Activated T-cell treated with anti-CD3 and anti-CD28 coated beads, Interleukin-2, amount 50 U/mL, for 24 hours (primary cell): Measurements from ENCODE around the gene CCNF.

Experiments
- DNase-seq: peaks from one replicate; pipeline ENCODE4 v3.0.0-alpha.2; 2020
- H3K27ac Mint-ChIP-seq: 2 replicates; pipeline ENCODE4 v1.8.0; 2020; ENCODE audit warnings: mild to moderate bottlenecking, mixed read lengths
- H3K27me3 Mint-ChIP-seq: 2 replicates; pipeline ENCODE4 v1.8.0; 2020; ENCODE audit warnings: mixed read lengths
- H3K36me3 Mint-ChIP-seq: 2 replicates; pipeline ENCODE4 v1.8.0; 2020; ENCODE audit warnings: low read depth, mixed read lengths
- H3K4me1 Mint-ChIP-seq: 2 replicates; pipeline ENCODE4 v1.8.0; 2020; ENCODE audit warnings: low read depth, mixed read lengths
- H3K4me3 Mint-ChIP-seq: 2 replicates; pipeline ENCODE4 v1.8.0; 2020; ENCODE audit warnings: mild to moderate bottlenecking, moderate library complexity, mixed read lengths
- H3K9me3 Mint-ChIP-seq: 2 replicates; pipeline ENCODE4 v1.8.0; 2020; ENCODE audit warnings: mixed read lengths

Gene CCNF

DNA sequence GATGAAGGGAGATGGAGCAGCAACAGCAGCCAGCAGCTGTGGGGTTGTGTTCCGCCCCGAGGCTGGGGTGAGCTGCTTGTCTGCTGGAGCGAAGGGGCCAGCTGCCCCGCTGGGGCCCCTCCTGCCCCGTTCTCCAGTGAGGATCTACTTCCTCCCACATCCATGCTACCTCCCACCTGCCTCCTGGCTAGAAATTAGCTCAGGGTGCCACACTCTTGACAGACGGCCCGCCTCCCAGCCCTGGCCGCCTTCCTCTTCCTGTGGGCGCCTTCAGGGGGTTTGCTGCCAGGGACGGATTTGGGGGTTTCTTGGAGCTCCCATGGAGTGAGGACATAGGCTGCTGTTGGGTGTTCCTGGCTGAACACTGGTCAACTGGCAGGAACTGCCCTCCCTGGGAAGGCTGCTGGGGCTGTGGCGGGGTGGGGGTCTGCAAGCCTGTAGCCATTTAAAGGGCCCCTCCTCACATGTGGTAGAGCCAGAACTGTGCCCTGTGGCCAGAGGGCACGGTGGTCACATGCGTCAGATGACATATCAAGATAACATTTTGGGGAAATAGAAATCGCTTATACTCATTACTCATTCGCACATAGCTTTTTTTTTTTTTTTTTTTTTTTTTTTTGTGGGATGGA, 58.8 kb downstream of the CCNF start:
- DNase-seq, result no peak
- no peaks in the 10 kb centered on the region for H3K27me3 Mint-ChIP-seq
- H3K27ac Mint-ChIP-seq, result no peak overlapping the region
- no peak overlapping the region for H3K4me3 Mint-ChIP-seq
- peaks cover 21% of the 10 kb centered on the region for H3K4me1 Mint-ChIP-seq
- no peaks in the 10 kb centered on the region for H3K9me3 Mint-ChIP-seq
- H3K36me3 Mint-ChIP-seq, result peaks cover 5% of the 10 kb centered on the region

DNA sequence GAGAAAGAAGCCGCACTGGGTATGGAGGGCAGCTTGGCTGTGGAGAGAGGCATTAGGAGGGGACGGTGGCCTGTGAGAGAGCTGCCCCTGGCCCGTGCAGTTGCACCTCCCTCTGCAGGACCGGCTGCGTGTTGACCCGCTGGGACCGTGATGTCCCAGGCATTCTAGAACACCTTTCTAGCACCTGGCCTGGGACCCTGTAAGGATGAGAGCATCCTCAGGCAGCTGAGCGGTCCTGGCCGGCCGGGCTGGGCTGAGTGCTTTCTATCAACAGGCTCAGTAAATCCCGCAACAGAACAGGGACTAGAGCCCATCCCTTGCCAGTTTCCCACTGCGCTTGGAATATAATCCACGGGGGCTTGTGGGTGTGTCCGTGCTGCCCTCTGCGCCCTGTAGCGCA, 60.3 kb downstream of the CCNF start:
- peaks cover 21% of the 10 kb centered on the region for H3K4me1 Mint-ChIP-seq
- no peak overlapping the region for H3K27ac Mint-ChIP-seq
- no peaks in the 10 kb centered on the region for H3K27me3 Mint-ChIP-seq

DNA sequence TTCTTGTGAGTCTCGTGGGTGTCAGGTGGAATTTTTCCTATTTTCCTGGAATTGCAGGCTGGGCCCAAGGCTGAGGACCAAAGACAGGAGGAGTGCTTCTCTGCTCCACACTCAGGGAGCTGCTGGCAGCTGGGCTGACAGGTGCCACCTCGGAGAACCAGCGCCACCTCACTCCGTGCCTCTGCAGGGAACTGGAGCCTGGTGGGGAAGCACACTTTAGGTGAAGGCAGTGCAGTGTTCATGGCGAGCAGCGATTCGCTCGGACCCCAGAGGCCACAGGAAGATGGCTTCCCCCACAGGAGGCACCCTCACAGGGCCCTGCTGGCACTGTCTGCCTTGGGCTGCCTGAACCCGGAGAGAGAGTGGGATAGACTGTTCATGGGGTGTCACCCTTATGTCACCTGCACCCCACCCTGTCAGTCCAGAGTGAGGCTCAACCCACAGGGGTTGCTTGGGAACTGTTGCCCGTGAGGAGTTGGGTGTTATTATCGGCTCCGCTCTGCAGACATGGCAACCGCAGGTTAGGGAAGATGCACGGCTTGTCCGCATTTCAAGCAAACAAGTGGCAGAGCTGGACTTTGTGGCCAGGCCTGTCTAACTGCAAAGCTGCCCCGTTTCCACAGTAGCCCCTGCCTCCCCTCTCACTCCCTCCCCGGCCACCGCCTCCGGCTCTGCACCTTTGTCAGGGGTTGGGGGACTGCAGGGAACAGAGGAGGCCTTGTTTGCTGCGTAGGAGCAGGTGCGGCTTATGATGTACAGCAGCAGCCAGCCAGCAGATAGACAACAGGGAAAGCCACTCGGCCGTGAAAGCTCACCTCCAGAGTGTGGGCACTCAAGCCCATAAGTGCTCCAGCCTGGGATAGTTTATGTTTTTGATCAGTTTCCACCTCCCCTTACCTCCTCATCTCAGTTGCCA, 61.2 kb downstream of the CCNF start:
- Mint-ChIP-seq H3K9me3 (no peaks in the 10 kb centered on the region), H3K27ac (no peak overlapping the region)

More for the DNA sequence above, 60.3 kb downstream of the CCNF start:
- Mint-ChIP-seq H3K9me3 (no peaks in the 10 kb centered on the region), H3K36me3 (peaks cover 5% of the 10 kb centered on the region), H3K4me3 (no peak overlapping the region)
- no peak for DNase-seq

DNA sequence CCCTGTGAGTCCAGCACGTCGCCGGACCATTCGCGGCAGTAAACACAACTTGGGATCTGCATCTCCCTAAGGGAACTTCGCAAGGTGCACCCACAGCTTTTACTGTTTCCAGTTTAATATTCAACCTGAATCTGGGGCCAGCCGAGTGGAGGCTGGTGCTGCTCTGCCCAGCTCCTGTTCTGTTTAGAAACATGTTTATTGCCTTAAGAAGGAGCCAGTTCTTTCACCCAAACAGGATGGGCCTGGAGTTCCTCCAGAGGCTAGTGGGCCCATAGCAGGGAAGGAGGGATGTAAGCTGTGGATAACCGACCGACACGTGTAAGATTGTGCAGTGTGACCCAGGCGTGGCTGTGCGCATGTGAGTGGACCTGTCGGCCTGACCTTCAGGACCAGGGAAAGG, 63.0 kb downstream of the CCNF start:
- DNase-seq, result no peak
- Mint-ChIP-seq H3K36me3 (peaks cover 20% of the 10 kb centered on the region), H3K27ac (no peak overlapping the region), H3K4me3 (no peak overlapping the region), H3K9me3 (no peaks in the 10 kb centered on the region), H3K27me3 (no peaks in the 10 kb centered on the region), H3K4me1 (peaks cover 8% of the 10 kb centered on the region)

More for the DNA sequence above, 61.2 kb downstream of the CCNF start:
- Mint-ChIP-seq H3K36me3 (peaks cover 5% of the 10 kb centered on the region), H3K27me3 (no peaks in the 10 kb centered on the region), H3K4me1 (peaks cover 21% of the 10 kb centered on the region), H3K4me3 (no peak overlapping the region)
- DNase-seq, result no peak

DNA sequence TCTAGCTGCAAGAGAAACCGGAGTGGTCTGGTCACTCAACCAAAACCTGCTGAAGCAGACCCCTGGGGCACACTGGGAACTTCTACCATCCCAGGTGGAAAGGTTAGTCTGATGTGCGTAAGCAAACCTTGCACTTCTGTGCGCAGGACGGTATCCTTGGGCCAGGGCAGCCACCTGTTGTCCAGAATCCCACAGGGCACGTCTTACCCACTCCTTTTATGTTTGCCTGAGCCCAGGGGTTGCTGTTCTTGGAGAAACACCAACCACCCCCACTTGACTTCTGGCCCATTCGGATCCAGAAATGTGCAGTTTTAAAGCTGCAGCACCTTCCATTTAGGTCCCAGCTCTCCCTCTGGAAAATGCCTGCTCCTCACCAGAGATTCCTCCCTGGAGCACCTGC, 64.4 kb downstream of the CCNF start:
- Mint-ChIP-seq H3K27me3 (no peaks in the 10 kb centered on the region), H3K9me3 (no peaks in the 10 kb centered on the region), H3K27ac (no peak overlapping the region)

DNA sequence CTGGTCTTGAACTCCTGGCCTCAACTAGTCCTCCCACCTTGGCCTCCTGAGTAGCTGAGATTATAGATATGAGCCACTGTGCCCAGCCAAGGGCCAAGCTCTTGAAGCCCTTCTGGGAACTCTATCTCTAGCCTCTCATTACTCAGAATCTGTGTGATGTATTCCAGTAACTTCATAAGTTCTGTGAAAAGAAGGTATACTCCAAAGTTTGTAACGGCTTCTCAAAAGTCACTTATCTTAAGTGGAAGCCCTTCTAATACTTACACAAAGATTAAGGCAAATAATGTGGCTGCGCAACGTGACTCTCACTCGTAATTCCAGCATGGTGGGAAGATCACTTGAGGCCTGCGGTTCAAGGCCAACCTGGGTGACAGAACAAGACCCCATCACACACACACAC, 65.4 kb downstream of the CCNF start:
- no peaks in the 10 kb centered on the region for H3K9me3 Mint-ChIP-seq
- no peaks in the 10 kb centered on the region for H3K4me1 Mint-ChIP-seq
- no peak overlapping the region for H3K27ac Mint-ChIP-seq

More for the DNA sequence above, 64.4 kb downstream of the CCNF start:
- DNase-seq, result no peak
- Mint-ChIP-seq H3K4me3 (no peak overlapping the region), H3K36me3 (peaks cover 33% of the 10 kb centered on the region), H3K4me1 (no peaks in the 10 kb centered on the region)

DNA sequence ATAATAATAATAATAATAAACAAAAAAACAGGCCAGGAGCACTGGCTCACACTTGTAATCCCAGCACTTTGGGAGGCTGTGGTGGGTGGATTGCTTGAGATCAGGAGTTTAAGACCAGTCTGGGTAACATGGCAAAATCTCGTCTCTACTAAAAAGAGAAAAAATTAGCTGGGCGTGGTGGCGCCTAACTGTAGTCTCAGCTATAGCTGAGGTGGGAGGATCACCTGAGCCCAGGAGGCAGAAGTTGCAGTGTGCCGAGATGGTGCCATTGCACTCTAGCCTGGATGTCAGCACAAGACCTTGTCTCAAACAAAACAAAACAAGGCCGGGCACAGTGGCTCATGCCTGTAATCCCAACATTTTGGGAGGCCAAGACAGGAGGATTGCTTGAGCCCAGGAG, 65.8 kb downstream of the CCNF start:
- Mint-ChIP-seq H3K4me3 (no peak overlapping the region), H3K27ac (no peak overlapping the region), H3K36me3 (peaks cover 34% of the 10 kb centered on the region), H3K4me1 (no peaks in the 10 kb centered on the region), H3K9me3 (no peaks in the 10 kb centered on the region), H3K27me3 (no peaks in the 10 kb centered on the region)
- no peak for DNase-seq

More for the DNA sequence above, 65.4 kb downstream of the CCNF start:
- Mint-ChIP-seq H3K4me3 (no peak overlapping the region), H3K27me3 (no peaks in the 10 kb centered on the region), H3K36me3 (peaks cover 34% of the 10 kb centered on the region)
- no peak for DNase-seq

DNA sequence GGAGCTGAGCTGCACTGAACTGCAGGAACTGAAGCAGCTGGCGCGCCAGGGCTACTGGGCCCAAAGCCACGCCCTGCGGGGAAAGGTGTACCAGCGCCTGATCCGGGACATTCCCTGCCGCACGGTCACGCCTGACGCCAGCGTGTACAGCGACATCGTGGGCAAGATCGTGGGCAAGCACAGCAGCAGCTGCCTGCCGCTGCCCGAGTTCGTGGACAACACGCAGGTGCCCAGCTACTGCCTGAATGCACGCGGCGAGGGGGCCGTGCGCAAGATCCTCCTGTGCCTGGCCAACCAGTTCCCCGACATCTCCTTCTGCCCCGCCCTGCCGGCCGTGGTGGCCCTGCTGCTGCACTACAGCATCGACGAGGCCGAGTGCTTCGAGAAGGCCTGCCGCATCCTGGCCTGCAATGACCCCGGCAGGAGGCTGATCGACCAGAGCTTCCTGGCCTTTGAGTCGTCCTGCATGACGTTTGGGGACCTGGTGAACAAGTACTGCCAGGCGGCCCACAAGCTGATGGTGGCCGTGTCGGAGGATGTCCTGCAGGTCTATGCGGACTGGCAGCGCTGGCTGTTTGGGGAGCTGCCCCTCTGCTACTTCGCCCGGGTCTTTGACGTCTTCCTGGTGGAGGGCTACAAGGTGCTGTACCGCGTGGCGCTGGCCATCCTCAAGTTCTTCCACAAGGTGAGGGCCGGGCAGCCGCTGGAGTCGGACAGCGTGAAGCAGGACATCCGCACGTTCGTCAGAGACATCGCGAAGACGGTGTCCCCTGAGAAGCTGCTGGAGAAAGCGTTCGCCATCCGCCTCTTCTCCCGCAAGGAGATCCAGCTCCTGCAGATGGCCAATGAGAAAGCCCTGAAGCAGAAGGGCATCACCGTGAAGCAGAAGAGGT, 67.2 kb downstream of the CCNF start:
- no peak for DNase-seq
- Mint-ChIP-seq H3K4me3 (no peak overlapping the region), H3K9me3 (no peaks in the 10 kb centered on the region), H3K27ac (peak overlapping the region; percentile 6), H3K27me3 (no peaks in the 10 kb centered on the region), H3K36me3 (peaks cover 36% of the 10 kb centered on the region), H3K4me1 (no peaks in the 10 kb centered on the region)

DNA sequence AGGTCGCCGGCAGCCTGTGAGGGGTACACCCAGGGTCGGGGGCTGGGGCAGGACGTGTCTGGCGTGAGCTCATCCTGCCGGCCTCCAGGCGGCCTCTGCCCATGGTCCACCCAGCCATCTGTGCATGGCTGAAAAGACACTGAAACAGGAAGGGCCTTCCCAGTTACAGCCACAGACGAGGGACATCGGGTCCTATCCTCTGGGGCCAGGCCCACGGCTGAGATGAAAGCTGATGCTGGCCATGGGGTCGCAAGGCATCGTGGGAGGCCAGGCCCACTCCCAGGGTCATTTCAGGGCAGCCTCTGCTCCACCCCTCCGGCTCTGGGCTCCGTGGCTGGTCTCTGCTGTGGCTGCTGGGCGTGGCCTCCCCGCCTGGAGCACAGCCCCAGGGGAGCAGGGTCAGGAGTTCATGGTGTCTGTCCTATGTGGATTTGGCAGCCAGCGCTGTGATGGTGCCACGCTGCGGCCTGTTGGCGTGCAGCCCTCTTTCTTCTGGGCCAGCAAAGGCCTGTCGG, 67.9 kb downstream of the CCNF start:
- H3K27me3 Mint-ChIP-seq, result no peaks in the 10 kb centered on the region
- peaks cover 36% of the 10 kb centered on the region for H3K36me3 Mint-ChIP-seq
- no peaks in the 10 kb centered on the region for H3K4me1 Mint-ChIP-seq
- no peaks in the 10 kb centered on the region for H3K9me3 Mint-ChIP-seq
- DNase-seq, result no peak
- H3K4me3 Mint-ChIP-seq, result no peak overlapping the region
- H3K27ac Mint-ChIP-seq, result no peak overlapping the region

DNA sequence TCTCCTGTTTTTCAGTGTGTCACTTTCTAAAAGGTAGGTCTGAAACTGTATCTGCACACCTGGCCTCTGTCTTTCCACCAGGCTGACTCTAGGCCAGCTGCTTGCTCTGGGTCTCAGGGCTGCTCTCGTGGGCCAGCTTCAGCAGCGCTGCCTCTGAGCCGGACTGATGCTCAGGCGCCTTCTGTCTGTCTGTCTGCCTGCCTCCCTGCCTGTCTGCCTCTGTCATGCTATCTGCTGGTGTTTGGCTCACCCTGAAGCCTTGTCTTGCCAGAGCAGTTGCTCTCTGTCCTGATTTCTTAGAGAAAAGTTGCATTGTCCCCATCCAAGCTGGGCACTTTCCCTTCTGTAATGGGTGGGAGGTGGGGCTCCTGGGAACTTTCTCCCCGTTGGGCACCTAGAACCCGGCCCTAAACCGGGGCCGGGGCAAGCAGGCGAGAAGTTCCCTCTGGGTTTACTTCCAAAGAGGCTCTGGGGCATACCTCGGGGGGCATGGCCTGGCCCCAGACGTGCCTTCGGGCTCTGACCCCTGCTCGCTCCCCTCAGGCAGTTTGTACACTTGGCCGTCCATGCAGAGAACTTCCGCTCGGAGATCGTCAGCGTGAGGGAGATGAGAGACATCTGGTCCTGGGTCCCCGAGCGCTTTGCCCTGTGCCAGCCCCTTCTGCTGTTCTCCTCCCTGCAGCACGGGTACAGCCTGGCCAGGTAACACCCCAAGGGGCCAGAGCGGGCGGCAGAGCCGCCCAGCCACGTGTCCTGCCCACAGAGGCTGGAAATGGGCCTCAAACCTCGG, 68.6 kb downstream of the CCNF start:
- no peak overlapping the region for H3K27ac Mint-ChIP-seq
- H3K4me3 Mint-ChIP-seq, result no peak overlapping the region
- DNase-seq, result no peak
- peaks cover 36% of the 10 kb centered on the region for H3K36me3 Mint-ChIP-seq
- no peaks in the 10 kb centered on the region for H3K9me3 Mint-ChIP-seq
- no peaks in the 10 kb centered on the region for H3K4me1 Mint-ChIP-seq
- no peaks in the 10 kb centered on the region for H3K27me3 Mint-ChIP-seq

DNA sequence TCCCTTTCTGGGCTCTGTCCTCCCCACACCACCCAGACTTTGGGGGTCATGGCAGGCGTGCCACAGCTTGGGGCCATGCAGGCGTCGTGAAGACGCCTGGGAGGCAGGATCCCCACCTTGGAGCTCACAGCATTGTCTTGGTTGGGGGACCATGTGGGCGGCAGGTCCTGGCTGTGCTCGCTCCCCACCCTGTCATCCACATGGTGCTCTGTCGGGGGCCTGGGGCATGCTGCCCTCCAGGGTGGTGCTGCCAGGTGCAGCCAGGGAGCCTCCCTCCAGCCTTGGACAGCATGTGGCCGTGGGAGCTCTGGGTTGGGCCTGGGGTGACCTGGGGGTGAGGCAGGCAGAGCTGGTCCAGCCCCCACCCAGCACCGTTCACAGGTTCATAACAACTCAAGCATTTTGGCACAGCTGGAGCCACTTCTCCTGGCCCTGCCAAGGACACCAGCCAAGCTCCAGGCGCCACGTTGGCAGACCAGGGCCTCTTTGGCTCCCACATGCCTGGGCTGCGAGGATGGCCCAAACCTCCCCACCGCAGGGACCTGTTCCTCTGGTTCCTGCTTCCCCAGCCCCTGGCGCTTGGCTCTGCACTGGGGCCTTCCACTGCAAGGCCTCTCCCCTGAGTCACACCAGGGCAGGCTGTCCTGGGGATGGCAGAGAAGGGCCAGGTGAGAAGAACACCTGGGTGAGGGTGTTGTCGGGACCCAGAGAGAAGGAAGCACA, 69.4 kb downstream of the CCNF start:
- H3K9me3 Mint-ChIP-seq, result no peaks in the 10 kb centered on the region
- H3K36me3 Mint-ChIP-seq, result peaks cover 36% of the 10 kb centered on the region
- DNase-seq, result no peak
- H3K27me3 Mint-ChIP-seq, result no peaks in the 10 kb centered on the region
- no peak overlapping the region for H3K27ac Mint-ChIP-seq
- H3K4me3 Mint-ChIP-seq, result no peak overlapping the region
- H3K4me1 Mint-ChIP-seq, result no peaks in the 10 kb centered on the region

DNA sequence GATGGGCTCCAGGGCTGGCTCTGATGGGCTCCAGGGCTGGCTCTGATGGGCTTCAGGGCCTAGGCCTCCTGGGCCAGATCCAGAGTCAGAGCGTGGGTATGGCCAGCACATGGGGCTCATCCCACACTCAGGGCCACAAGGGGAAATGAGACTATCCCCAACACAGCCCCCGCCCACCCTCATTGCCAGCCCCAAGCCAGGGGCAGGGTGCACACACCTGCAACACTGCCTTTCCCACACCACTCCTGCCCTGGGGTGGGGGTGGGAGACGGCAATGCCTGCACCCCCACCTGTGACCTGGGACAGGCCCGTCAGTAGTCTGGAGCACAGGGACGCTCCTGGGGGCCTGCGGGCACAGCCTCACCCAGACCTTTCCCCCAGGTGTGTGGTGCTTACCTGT, 70.2 kb downstream of the CCNF start:
- H3K27ac Mint-ChIP-seq, result no peak overlapping the region
- H3K36me3 Mint-ChIP-seq, result peaks cover 36% of the 10 kb centered on the region
- H3K27me3 Mint-ChIP-seq, result no peaks in the 10 kb centered on the region

DNA sequence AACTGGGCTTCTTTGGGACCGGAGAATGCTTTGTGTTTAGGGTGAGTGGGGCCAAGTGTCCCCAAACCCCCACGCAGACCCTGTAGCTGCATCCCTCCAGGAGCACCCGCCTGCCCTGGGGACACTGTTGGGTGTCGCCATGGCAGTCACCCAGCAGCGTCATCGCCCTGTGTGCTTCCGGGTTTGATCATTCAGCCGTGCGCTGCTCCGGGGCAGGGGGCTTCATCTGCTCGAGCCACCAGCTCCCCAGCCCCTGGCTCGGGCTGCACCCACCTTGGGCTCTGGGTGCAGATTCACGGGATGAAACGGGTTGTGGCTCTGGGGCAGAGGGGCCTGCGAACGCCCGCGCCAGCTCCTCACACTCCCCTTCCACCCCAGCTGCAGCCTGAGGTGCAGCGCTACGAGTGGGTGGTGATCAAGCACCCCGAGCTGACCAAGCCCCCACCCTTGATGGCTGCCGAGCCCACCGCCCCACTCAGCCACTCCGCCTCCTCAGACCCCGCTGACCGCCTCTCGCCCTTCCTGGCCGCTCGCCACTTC, 70.7 kb downstream of the CCNF start:
- Mint-ChIP-seq H3K4me3 (no peak overlapping the region), H3K36me3 (peaks cover 36% of the 10 kb centered on the region), H3K9me3 (no peaks in the 10 kb centered on the region), H3K27me3 (no peaks in the 10 kb centered on the region), H3K27ac (no peak overlapping the region), H3K4me1 (no peaks in the 10 kb centered on the region)
- no peak for DNase-seq

More for the DNA sequence above, 70.2 kb downstream of the CCNF start:
- no peak for DNase-seq
- H3K4me3 Mint-ChIP-seq, result no peak overlapping the region
- H3K9me3 Mint-ChIP-seq, result no peaks in the 10 kb centered on the region
- no peaks in the 10 kb centered on the region for H3K4me1 Mint-ChIP-seq
